GM18868 (cell line): ENCODE results near the gene CTSD.

ENCODE experiments used
- ATAC-seq: cut with Tn5 transposase; IDR thresholded peaks from one replicate; pipeline ENCODE4 v1.9.1; 2021; ENCODE audit warnings: mild to moderate bottlenecking, moderate library complexity; ENCODE audit not compliant: unreplicated experiment

CTSD gene

DNA sequence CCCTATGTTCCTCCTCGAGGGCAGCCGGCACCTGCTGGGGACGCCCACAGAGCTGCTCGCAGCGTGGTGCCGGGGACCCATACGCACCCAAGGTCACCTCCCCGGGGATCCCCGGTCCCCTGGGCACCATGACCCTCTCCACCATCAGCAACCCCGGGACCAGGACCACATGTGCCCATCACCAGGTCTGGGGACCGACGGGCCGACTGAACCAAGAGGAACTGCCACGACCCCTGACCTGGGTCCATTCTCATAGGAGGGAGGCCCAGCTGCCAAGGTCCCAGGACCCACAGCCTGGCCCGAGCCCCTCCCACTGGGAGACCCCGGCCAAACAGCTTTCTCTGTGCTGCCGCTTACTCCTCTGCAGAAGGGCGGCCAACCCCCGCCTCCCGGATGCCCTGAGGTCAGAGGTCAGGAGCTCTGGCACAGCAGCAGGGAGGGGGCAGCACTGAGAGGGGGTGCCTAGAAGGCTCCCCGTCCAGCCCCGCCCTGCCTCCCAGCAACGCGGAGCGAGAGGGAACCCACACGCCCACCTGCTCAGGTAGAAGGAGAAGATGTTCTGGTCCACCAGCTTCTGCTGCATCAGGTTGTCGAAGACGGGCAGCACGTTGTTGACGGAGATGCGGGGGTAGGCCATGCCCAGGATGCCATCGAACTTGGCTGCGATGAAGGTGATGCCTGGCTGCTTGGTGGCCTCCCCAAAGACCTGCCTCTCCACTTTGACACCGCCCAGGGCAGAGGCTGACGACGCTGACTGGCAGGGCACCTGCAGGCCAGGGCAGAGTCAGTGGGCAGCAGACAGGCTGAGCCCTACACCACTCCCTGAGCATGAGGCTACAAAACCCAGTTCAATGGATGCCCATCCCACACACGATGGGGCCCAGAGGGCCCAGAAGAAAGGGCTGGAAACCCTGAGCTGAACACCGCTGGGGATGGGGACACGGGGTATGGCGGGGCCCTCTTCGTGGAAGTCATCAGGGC, 6.6 kb downstream of the CTSD start:
- ATAC-seq = no peak

DNA sequence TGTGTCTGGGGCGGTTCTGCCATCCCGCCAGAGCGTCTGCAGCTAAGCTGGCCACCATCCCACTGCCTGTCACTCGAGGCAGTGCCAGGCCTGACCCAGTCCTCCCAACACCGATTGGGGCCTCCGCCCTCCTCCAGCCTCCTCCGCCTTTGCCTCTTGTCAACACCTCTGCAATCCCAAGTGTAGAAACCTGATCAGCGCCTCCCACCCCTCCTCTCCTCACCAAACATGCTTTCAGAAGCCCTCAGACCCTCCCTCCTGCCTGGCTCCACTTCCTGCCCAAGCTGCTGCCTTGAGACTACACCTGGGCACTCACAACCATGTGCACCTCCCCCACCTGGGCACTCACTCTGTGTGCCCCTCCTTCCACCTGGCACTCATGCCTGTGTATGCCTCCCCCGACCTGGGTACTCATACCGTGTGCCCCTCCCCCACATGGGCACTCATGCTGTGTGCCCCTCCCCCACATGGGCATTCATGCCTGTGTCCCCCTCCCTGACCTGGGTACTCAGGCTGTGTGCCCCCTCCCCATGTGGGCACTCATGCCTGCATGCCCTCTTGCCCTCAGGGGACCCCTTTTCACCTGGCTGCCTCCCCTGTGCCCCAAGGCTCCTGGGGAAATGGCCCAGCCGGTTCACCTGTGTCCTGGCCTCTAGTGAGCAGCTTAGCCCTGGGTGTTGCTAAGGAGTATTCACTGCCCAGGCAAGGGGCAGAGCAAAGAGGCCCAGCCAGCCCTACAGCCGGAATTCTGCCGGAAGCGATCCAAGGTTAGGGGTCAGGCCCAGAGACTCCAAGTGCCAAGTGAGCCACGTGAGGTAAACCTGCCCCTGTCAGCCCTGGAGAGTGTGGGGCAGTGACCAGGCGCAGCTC, 7.8 kb downstream of the CTSD start:
- no peak for ATAC-seq

- ATAC-seq = no peak
These were observed 8.4 kb downstream of the CTSD start for GRCh38 chr11:1755344-1755691.

DNA sequence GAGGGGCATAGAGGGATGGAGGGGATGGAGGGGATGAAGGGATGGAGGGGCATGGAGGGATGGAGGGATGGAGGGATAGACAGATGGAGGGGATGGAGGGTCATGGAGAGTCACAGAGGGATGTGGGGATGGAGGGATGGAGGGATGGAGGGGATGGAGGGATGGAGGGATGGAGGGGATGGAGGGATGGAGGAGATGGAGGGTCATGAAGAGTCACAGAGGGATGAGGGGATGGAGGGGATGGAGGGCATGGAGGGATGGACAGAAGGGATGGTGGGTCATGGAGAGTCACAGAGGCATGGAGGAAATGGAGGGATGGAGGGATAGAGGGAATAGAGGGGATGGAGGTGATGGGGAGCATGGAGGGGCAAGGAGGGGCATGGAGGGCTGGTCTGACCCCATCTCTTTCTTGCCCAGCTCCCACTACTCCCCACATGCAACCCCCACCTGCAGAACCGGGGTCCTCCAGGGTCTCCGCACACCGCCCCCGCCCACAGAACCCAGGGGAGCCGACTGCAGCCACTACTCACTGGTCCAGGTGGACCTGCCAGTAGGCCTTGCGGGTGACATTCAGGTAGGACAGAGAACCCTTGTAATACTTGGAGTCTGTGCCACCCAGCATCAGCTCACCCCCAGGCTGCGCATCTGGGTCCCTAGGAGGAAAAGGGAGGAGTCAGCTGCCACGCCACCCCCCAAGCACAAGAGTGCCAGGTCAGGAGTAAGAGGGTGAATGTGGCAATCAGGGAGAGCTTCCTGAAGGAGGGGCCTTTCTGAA, 9.2 kb downstream of the CTSD start:
- no peak for ATAC-seq

GRCh38 chr11:1753929-1754305, 9.8 kb downstream of the CTSD start:
- ATAC-seq = no peak

DNA sequence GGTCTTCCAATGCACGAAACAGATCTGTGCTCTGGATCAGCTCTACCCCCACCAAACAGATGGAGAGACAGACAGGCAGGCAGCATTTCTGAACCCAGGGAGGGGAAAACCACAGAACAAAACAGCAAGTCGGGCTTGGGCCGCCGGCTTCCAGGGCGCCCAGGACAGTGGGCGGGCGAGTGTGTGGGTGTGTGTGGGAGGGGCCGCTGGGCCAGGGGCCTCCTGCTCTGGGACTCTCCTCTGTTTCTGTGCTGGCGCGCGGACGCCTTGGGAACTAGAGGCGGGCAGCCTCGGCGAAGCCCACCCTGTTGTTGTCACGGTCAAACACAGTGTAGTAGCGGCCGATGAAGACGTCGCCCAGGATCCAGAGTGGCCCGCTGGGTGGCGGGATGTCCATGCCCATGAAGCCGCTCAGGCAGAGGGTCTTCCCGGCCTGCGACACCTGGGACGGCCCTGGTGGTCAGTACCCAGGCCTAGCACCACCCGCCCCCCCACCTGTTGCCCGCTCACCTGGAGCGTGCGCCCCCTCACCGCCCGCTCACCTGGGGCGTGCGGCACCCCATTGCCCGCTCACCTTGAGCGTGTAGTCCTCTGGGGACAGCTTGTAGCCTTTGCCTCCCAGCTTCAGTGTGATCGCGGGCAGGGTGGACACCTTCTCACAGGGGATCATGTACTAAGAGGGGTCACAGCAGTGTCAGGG, 10.3 kb downstream of the CTSD start:
- ATAC-seq = no peak

GRCh38 chr11:1752907-1753228, 10.9 kb downstream of the CTSD start:
- ATAC-seq = no peak

DNA sequence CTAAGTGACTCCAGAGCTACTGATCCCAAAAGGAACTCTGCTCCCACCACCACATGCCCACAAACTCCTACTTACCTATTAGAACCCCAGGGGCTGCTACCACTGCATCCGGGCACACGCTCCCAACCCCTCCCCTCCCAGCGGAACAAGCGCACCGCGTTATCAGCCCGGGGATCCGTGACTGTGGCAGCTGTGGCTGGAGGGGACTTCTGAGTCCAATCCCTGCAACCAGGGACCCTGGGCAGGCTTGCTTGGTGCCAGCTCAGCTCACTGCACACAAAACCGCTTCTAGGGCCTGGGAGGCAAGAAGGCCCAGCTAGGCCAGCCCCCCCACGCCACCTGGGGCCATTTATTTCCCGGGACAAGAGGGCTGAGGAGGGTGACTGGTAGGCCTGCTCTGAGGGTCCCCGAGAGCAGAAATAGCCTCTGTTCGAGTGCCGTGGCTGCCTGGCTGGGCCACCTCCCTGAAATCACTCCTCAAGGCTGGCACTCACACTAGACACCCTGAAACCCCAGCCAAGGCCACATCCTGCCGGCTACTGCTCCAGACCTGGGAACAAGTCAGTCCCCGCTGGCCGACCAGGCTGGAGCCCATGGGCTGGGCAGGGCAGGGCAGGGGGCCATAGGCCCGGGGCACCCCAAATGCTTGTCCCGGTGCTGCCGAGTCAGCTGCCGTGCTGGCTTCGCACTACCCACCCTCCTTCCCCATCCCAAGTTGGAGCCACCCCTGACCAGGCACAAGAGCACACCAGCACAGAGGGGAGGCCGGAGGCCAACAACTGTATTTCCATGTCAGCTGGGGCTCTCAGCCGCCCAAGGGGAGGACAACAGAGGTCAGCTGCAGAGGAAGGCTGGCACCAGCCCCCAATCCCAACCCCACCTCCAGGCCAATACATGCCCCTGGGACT, 11.5 kb downstream of the CTSD start:
- ATAC-seq = no peak

- ATAC-seq = no peak
These were observed 12.2 kb downstream of the CTSD start for GRCh38 chr11:1751531-1751921.

GRCh38 chr11:1750840-1751530, 12.7 kb downstream of the CTSD start:
- ATAC-seq = no peak

GRCh38 chr11:1750481-1750839, 13.3 kb downstream of the CTSD start, which contains the start of gene IFITM10:
TSS of gene IFITM10 (minus strand) at chr11:1750595. CDS start at chr11:1750442, 153 bp downstream.
- no peak for ATAC-seq

- no peak for ATAC-seq
These were observed 14.1 kb downstream of the CTSD start for GRCh38 chr11:1749395-1750351.

DNA sequence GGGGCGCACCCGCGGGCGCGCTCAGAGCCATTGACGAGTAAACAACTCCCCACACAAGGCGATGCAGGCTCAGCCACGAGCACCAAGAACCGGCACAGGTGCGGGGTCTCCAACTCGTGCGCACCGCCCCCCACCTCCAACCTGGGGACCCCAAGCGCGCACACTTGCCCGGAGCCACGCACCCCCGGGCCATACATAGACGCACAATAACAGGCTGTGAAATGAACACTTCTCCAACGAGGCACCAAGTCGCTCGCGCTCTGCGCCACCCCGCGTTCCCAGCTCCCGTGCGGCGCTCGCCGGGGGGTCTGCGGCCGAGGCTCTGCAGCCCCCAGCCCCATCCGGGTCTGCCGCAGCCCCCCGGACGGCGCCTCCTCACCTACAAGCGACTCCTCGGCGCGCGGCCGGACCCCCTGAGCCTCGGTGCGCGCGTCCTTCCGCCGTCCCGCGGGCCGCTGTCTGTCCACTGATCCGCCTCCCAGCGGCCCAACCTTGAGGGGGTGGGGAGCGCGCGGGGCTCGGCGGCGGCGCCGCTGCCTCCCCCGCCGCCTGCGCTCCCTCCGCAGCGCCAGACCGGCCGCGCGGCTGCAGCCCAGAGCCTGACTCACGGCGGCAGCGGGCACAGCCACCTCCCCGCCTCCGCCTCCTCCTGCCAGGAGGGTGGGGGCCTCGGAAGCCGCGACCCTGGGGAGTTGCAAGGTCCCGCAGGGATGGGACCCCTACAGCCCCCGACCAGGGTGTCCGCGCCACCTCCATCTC, 14.9 kb downstream of the CTSD start:
- ATAC-seq = no peak

DNA sequence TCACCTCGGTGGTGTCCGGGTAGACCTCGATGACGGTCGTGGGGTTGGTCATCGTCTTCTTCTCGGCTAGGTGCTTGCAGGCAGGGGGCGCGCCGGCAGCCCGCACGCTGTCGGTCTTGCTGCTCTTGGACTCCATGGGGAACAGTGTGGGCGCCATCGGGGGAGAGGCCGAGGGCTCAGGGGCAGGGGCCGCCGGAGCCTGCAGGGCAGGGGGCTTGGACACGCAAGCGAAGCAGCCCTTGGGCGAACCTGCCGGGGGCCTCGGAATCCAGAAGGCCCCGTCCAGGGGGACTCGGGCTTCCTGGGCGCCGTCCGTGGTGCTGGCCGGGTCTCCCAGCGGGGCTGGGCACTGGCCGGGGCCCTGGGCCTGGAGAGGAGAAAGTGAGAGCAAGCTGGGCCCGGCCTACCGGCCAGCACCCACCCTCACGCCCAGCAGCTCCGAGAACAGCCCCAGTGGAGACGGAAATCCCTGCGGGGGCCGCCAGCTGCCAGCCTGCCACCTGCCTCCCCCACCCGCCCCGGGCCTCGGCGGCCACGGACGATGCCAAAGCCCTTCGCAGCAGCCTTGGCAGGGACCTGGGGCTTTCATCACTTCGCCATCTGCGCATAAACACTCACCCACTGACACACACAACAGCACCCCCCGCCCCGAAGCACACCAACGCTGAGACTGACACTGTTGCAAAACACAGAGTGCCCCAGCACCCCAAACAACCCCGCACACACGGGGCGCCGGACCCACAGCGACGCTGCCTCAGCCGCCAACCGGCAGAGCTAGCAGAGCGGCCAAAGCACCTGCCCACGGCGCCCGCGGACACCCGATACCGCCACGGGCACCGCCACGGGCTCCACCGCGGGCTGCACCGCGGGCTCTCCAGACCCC, 15.7 kb downstream of the CTSD start:
- ATAC-seq = no peak

DNA sequence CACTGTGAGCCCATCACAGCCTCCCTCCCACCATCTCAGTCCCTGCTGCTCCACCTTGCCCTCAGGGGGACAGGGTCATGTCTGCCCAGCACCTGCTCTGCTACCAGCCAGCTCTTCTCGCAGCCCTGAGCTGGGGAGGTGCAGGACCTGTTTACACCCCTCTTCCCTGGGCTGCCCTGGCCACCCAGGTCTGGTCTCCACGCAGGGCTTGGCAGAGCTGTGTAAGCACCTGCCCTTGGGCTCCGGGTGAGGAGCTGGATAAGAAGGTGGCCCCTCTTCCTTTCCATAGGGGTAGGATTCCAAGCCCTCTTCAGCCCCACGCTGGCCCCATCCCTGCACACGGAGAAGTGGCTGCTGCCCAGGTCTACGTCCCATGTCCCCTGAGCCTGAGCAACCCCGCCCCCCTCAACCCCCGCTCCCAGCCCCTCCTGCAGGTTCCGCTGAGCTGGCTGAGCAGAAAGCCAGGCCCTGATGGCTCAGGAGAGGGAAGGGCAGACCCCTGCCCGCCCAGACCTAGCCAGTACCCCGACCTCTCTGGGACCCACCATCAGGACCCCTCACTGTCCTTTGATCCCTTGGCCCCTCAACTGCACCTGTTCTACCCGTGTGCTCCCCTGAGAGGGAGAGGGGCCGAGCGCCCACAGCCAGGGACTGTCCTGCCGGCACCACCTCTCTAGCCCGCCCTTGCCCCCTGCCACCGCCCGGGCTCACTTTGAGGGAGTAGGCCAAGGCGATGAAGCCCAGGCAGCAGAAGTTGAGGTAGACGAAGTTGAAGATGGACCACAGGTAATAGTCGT, 16.6 kb downstream of the CTSD start:
- no peak for ATAC-seq
